ENCODE measurements around the gene POU3F3. TPM values are rescaled to one million over a fixed set of nuclear protein-coding genes. Genes with fewer than 3 reads are reported as not detected.

The POU3F3 gene
- total RNA-seq, 1 donor, result not detected

DNA sequence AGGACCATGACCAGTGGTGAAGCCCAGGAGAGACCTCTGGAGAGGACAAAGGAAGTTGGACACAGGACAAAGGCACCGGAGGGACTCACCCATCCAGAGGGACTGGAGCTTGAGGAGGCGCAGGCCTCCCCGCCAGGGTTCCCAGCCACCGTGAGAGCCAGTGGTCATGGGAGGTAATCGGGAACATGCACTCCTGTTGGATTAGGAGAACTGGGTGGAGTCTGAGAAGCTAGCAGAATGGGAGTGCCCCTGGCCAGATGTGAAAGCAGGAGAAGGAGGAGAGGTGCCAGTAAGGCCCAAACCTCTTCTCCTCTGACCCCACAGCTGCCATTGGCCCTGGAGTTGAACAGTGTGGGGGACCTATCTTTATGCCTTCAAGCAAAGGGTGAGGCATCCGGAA is 20.3 kb downstream of the POU3F3 start:
- Histone ChIP-seq H3K4me1 (ENCODE audit: insufficient read depth, low read length) (peaks cover 13% of the 10 kb centered on the region), H3K27me3 (ENCODE audit: insufficient read depth, low read length) (peaks cover 61% of the 10 kb centered on the region), H3K4me3 (ENCODE audit: low read length) (no peak overlapping the region), H3K9me3 (ENCODE audit: low read depth, low read length) (no peaks in the 10 kb centered on the region)

DNA sequence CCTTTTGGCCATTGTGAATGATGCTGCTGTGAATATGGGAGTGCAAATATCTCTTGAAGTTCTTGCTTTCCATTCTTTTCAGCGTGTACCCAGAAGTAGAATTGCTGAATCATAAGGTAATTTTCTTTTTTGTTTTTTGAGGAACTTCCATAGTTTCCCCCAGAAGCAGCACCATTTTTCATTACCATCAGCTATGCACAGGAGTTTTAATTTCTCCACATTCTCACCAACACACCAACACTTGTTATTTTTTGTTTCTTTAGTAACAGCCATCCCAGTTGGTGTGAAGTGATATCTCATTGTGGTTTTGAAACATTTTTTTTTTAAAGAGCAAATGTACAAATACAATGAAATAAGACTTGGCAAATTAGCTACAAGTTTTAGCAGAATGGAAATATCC is 21.3 kb downstream of the POU3F3 start:
- Histone ChIP-seq H3K4me3 (ENCODE audit: low read length) (no peak overlapping the region), H3K27me3 (ENCODE audit: insufficient read depth, low read length) (peaks cover 55% of the 10 kb centered on the region), H3K9me3 (ENCODE audit: low read depth, low read length) (no peaks in the 10 kb centered on the region), H3K4me1 (ENCODE audit: insufficient read depth, low read length) (peaks cover 13% of the 10 kb centered on the region)

DNA sequence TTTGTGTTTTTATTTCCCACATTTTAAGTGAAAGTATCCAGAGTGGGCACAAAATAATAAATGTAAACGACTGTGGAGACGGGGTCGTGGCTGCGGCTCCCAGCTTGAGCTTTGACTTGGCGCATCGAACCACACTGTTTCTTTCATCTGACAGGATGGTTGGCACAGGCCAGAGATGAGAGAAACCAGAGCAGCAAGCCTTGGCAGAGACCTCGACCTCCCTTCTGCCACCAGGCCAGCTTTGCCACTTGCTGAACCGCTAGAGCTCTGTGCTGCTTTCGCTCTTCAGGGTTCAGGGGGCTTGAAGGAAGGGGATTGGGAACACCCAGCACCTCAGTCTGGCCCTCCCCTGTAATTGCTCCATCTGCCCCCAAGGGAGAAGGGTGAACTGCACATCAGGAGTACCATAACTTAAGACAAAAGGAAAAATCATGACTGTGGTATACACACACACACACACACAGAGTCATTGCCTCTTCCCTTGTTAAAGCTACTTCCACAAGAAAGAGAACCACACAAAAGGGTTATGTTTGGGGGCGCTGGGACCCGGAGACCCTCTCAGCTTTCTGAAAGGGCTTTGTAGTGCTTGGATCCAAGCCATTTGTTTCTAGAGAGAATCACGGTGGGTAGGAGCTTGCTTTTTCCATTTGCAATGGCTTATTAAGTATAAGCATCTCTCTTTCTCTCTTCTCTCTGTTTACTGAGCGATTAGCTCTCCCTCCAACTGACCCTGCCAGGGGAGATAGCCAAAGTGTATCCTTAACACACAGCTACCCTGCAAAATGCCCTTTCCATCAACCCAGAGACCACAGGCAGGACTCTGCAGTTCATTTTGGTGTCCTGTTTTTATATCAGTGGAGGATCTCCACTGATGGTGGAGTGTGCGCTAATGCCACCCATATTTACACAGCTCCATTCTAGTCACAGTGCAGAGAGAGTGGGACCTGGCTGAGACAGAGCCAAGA is 23.0 kb downstream of the POU3F3 start:
- peaks cover 13% of the 10 kb centered on the region for H3K4me1 ChIP-seq (ENCODE audit: insufficient read depth, low read length)
- no peaks in the 10 kb centered on the region for H3K9me3 ChIP-seq (ENCODE audit: low read depth, low read length)
- H3K4me3 ChIP-seq (ENCODE audit: low read length), result no peak overlapping the region
- H3K27me3 ChIP-seq (ENCODE audit: insufficient read depth, low read length), result peaks cover 42% of the 10 kb centered on the region

DNA sequence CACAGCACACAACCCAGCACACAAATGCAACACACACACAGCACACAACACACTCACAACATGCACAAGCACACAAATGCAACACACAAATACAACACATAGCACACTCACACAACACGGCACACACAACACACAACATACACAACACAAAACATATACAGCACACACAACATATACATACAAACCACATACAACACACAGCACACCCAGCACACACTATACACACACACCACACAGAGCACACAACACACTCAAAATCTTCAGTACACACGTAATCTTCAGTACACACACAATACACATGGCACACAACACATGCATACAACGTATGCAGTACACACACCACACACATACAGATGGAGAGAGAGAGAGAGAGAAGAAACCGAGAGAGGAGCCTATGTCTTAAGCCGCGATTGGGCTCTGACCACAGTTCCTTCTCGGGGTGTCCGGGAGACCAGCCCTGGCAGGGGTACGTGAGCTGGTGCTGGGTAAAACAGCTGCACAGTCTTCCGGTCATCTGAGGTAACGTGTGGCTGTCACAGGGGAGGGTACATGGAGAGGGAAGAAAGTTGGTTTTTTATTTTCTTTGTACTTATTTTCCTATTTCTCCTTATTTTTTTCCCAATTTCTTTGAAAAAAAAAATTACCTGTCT is 25.1 kb downstream of the POU3F3 start:
- Histone ChIP-seq H3K9me3 (ENCODE audit: low read depth, low read length) (no peaks in the 10 kb centered on the region), H3K4me3 (ENCODE audit: low read length) (no peak overlapping the region), H3K27me3 (ENCODE audit: insufficient read depth, low read length) (peaks cover 25% of the 10 kb centered on the region), H3K4me1 (ENCODE audit: insufficient read depth, low read length) (no peaks in the 10 kb centered on the region)

DNA sequence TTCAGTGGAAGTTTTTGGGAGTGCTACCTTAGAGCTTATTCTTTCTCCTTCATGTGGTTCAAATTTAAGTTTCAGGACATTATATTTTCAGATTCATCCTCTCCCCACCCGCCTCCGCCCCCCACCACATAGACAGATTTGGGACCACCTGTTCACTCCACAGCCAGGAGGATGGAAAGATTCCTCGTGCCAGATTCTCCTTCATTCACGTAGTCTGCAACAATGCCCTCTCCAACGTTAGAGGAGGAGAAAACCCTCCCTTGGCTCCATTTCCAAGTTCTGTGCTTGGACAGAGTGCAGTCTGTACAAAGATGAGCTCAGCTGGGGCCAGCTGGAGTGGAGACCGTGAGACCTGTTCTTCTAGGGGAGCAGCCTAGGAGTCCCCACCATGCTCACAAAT is 26.2 kb downstream of the POU3F3 start:
- Histone ChIP-seq H3K4me3 (ENCODE audit: low read length) (no peak overlapping the region), H3K27me3 (ENCODE audit: insufficient read depth, low read length) (peaks cover 15% of the 10 kb centered on the region), H3K4me1 (ENCODE audit: insufficient read depth, low read length) (no peaks in the 10 kb centered on the region), H3K9me3 (ENCODE audit: low read depth, low read length) (no peaks in the 10 kb centered on the region)

DNA sequence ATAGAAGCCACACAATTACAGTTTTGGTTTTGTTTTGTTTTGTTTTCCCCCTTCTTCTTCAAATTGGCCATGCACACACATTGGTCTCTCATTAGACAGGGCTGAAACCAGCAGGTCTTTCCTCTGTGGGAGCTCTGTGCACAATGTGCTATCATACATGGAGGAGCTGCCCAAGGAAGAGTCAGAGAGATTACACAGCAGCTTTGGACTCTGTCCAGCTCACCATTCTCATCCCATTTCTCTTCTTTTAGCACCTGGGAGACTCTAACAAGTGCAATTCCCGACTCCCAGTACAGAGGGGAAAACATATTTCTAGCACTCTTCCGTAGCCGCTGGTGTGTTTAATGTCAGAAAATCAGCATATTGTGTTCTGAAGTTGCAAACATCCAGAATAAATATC is 29.4 kb downstream of the POU3F3 start:
- H3K9me3 ChIP-seq (ENCODE audit: low read depth, low read length), result no peaks in the 10 kb centered on the region
- H3K4me1 ChIP-seq (ENCODE audit: insufficient read depth, low read length), result peaks cover 5% of the 10 kb centered on the region
- peaks cover 7% of the 10 kb centered on the region for H3K27me3 ChIP-seq (ENCODE audit: insufficient read depth, low read length)

DNA sequence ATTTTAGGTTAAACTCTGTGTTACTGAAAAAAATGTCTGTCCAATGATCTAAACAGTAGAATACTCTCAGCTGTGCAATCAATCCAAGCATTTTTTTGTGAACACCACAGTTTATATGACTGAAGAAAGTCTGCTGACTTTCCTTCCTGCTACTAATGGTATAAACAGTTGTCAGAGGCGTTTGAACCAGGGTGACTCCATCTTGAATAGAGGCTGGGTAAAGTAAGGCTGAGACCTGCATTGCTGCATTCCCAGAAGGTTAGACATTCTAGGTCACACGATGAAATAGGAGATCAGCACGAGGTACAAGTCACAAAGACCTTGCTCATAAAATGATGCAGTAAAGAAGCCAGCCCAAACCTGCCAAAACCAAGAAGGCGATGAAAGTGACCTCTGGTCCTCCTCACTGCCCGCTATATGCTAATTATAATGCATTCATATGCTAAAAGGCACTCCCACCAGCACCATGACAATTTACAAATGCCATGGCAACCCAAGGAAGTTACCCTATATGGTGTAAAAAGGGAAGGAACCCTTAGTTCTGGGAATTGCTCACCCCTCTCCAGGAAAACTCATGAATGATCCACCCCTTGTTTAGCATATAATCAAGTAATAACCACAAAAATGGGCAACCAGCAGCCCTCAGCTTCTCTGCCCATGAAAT is 31.3 kb downstream of the POU3F3 start:
- Histone ChIP-seq H3K27me3 (ENCODE audit: insufficient read depth, low read length) (peaks cover 3% of the 10 kb centered on the region), H3K9me3 (ENCODE audit: low read depth, low read length) (no peaks in the 10 kb centered on the region), H3K4me3 (ENCODE audit: low read length) (no peak overlapping the region), H3K4me1 (ENCODE audit: insufficient read depth, low read length) (peaks cover 22% of the 10 kb centered on the region)

More for the DNA sequence above, 29.4 kb downstream of the POU3F3 start:
- H3K4me3 ChIP-seq (ENCODE audit: low read length), result no peak overlapping the region

DNA sequence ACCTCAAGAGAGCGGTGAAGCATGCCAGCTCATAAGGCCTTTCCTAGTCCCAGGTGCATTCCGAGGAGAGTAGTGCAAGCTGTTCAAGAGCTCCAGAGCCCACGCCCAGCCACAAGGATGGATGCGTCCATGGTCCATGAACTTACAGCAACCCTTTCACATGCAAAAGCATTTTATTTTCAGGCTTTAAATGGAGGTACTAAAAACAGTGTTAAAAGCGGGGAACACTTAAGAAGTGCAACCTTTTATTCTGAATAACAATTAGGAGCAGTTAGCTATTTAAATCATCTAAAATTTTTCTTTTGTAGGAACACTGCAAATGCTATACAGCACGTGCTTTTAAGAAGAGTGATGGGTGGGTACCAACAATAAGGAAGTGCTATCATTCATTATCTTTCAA is 33.8 kb downstream of the POU3F3 start:
- no peak overlapping the region for H3K4me3 ChIP-seq (ENCODE audit: low read length)
- H3K9me3 ChIP-seq (ENCODE audit: low read depth, low read length), result no peaks in the 10 kb centered on the region
- H3K27me3 ChIP-seq (ENCODE audit: insufficient read depth, low read length), result no peaks in the 10 kb centered on the region
- peaks cover 22% of the 10 kb centered on the region for H3K4me1 ChIP-seq (ENCODE audit: insufficient read depth, low read length)

DNA sequence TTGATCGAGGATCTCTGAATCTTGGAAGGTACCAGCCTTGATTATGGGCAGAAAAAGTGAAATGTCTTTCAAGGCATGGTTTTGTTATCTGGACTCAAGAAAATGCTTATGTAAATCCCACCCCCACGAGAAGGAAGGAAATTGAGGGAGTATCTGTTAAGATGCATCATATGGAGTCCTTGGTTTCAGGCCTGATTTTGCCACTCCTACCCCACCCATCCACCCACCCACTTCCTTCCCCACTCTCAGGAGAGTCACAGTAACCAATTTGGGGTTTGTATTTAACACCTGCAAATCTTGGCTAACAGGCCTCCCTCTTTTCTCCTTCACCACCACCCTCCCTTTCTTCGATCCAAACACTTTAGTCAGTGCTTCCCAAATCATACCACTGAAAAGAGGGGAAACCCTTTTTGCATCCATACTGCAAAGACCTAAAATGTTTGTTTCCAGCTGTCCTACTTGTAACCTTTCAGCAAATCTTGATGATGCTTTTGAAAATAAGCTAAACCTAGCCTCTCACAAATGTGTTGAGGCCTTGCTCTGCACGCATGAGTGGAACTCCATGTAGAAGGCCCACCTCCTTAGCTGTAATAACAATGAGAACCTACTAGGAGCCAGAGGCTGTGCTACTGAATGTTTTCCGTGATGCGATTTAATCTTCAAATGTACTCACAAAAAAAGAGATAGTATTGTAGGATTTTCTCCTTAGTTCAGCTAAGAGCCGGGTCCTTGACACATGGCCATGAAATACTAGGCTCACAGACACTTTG is 34.8 kb downstream of the POU3F3 start:
- Histone ChIP-seq H3K9me3 (ENCODE audit: low read depth, low read length) (no peaks in the 10 kb centered on the region), H3K4me1 (ENCODE audit: insufficient read depth, low read length) (peaks cover 22% of the 10 kb centered on the region), H3K27me3 (ENCODE audit: insufficient read depth, low read length) (no peaks in the 10 kb centered on the region), H3K4me3 (ENCODE audit: low read length) (no peak overlapping the region)

DNA sequence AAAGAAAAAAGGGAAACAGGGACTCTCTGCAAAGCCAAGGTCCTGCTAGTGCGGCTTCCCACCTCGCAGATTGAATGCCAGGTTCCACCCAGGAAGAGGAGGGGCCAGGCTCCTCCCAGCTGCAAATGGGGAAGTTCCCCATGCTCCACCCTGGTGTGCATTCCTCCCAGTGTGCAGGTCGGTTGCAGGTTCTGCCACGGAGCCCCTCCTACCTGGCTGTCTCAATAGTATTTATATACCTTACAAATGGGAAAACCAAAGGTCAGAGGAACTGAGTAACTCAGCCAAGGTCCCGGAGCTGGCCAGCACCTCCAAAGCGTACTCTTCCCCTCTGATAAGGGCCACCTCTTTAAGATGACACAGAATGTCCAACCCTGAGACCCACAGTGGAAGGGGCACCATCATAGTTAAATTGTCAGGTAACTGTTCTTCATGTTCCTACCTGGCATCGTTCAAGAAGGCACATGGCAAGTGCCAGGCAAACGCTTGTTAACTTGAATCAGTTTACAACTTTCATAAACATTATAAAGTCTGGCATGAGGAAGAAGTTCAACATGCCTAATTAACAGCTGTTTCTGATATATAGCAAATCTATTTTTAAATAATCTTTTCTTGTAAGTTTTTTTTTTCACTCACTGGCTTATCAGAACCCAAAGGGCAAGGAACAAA is 35.5 kb downstream of the POU3F3 start:
- Histone ChIP-seq H3K4me3 (ENCODE audit: low read length) (no peak overlapping the region), H3K27me3 (ENCODE audit: insufficient read depth, low read length) (no peaks in the 10 kb centered on the region), H3K4me1 (ENCODE audit: insufficient read depth, low read length) (peaks cover 22% of the 10 kb centered on the region), H3K9me3 (ENCODE audit: low read depth, low read length) (no peaks in the 10 kb centered on the region)

DNA sequence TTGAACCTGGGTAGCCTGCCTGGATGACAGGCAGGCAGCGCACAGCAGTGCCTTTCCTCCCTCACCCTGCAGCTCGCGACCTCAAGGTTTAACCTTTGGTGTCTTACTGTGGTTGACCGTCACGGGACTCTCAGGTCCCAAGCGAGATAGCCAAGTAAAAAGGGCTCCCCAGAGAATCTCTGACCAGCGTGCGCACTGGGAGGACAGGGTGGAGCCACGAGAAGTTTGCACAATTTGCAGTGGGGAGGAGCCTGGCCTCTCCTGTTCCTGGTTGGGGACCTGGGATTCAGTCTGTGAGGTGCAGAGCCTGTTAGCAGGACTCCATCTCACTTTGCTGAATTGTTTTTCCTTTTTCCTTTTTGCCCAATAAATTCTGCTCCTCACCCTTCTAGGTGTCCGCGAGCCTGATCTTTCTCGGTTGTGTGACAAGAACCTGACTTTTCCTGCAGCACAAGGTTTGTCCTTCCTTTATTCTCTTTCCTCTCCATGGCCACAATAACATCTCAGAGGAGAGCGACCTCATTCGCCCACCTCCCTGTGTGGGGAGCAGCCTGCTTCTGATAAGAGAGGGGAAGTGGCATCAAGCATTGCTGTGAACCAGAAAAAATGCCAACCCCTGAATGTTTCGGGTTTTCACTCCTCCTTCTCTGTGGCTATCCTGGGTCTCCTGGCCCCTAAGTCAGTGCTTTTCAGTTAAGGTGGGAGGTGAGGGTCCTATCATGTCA is 36.2 kb downstream of the POU3F3 start:
- Histone ChIP-seq H3K9me3 (ENCODE audit: low read depth, low read length) (no peaks in the 10 kb centered on the region), H3K27me3 (ENCODE audit: insufficient read depth, low read length) (no peaks in the 10 kb centered on the region), H3K4me3 (ENCODE audit: low read length) (no peak overlapping the region), H3K4me1 (ENCODE audit: insufficient read depth, low read length) (peaks cover 22% of the 10 kb centered on the region)

DNA sequence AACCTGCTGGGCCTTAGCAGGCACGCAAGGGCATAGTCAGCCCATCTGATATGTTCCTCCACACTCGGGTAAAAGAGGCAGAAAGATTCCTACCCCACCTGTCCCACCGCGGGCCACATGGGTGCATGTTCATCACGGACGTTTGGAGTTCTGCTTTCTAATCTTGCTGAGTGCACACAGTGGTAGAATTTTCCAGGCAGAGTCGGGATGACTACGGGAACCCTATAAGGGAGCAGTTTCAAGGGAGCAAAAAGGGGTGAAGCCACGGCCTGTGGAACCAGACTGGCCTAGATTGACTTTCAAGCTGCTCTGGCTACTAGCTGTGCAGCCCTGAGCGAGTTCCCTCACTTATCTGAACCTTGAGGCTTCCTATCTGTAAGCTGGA is 36.8 kb downstream of the POU3F3 start:
- Histone ChIP-seq H3K4me1 (ENCODE audit: insufficient read depth, low read length) (peaks cover 22% of the 10 kb centered on the region), H3K4me3 (ENCODE audit: low read length) (no peak overlapping the region), H3K9me3 (ENCODE audit: low read depth, low read length) (no peaks in the 10 kb centered on the region), H3K27me3 (ENCODE audit: insufficient read depth, low read length) (no peaks in the 10 kb centered on the region)

DNA sequence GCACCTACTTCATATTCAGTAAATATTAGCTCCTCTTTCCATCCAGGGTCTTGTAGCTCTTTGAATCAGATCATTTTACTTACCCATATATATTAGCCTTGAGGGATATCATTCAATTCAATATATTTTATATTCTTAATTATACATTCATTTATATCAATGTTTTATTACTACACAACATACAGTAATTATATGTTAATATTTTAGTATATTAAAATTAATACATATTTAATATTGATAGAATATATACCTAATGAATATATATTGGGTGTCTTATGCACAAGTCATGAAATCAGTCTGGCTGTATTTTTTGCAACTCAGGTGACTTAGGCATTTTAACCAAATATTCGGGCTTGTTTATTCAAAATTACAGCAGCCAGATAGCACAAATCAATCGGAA is 37.2 kb downstream of the POU3F3 start:
- H3K27me3 ChIP-seq (ENCODE audit: insufficient read depth, low read length), result no peaks in the 10 kb centered on the region
- peaks cover 22% of the 10 kb centered on the region for H3K4me1 ChIP-seq (ENCODE audit: insufficient read depth, low read length)
- no peaks in the 10 kb centered on the region for H3K9me3 ChIP-seq (ENCODE audit: low read depth, low read length)
- no peak overlapping the region for H3K4me3 ChIP-seq (ENCODE audit: low read length)

DNA sequence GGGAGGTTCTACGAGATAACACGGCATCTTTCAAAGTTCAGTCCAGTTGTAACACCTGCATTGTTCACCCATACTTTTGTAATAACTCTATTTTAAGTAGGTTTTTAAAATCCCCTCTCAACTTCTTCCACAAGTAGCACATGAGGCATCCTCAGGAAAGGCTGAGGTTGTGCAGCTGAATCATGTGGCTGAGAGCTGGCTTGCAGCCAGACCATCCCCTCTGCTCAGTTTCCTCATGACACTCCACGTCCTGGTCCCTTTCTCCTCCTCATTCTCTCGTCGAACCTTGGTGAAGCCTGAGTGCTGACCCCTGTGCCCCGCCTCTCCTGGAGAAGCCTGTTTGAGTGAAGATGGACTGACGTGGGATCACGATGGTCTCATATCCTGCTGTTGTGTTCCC is 42.5 kb downstream of the POU3F3 start:
- H3K9me3 ChIP-seq (ENCODE audit: low read depth, low read length), result no peaks in the 10 kb centered on the region
- no peak overlapping the region for H3K4me3 ChIP-seq (ENCODE audit: low read length)
- H3K4me1 ChIP-seq (ENCODE audit: insufficient read depth, low read length), result no peaks in the 10 kb centered on the region
- no peaks in the 10 kb centered on the region for H3K27me3 ChIP-seq (ENCODE audit: insufficient read depth, low read length)

Measured in mononuclear cell (primary cell).